KOPT-K1 (cell line): ENCODE measurements around the gene NDUFV1.
"Not testable (repeated sequence)": the region's sequence is repeated elsewhere in the genome, so short reads cannot be mapped to it uniquely, and the experiment has no call there.

Experiments
- H3K27ac ChIP-seq: fragments of 200-600 bp; sonication (generic); 2 replicates; pipeline ENCODE4 v1.5.1; 2016; ENCODE audit warnings: antibody characterized with exemption, mild to moderate bottlenecking, low read depth, low read length; ENCODE audit not compliant: poor library complexity, severe bottlenecking
- H3K36me3 ChIP-seq: fragments of 200-600 bp; sonication (generic); 2 replicates; pipeline ENCODE4 v1.5.1; 2017; ENCODE audit warnings: antibody characterized with exemption, mild to moderate bottlenecking, low read length, moderate library complexity; ENCODE audit not compliant: insufficient read depth
- H3K9me3 ChIP-seq: fragments of 200-600 bp; sonication (generic); 2 replicates; pipeline ENCODE4 v1.5.1; 2017; ENCODE audit warnings: antibody characterized with exemption, low read length, mild to moderate bottlenecking; ENCODE audit not compliant: insufficient read depth, poor library complexity, severe bottlenecking

The NDUFV1 gene

DNA sequence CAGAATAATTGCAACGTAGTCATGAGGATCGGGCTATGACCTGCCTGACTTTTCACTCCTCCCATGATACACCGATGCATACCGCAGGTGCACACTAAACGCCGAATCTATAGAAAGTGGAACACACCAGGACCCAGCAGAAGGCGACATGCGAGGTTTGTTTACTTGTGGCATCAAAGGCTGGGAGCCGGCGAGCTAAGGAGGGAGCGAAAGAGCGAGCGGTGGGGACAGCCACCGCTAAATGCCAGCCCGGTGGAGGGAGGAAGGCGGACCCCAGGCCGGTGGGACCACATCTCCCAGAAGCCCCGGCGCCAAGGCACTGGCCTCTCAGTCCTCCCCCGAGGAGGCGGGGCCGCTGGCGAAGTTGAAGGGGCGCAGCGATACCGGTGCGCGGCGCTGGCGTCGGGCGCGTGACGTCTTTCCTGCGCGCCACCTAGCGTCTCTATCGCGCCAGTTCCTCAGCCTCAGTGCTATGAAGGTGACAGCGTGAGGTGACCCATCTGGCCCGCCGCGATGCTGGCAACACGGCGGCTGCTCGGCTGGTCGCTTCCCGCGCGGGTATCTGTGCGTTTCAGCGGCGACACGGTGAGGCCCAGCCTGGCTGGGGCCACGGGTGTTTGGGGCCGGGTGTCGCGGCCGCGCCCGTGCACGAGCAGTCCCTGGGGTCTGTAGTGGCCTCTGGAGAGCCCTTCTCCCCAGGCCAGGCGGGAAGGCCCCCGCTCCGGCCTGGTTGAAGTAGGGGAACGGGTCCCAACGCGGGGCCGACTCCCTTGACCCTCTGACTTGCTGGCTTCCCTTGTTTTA, at the start of gene NDUFV1:
Gene NDUFV1 (plus strand): TSS at position 445 of the 804 bp plus-strand sequence. CDS start 69 bp downstream, at position 514.
- Histone ChIP-seq H3K27ac (peak within 1 kb of the TSS; percentile 71), H3K36me3 (peaks cover 36% of the 10 kb centered on the region), H3K9me3 (no peaks in the 10 kb centered on the region)

DNA sequence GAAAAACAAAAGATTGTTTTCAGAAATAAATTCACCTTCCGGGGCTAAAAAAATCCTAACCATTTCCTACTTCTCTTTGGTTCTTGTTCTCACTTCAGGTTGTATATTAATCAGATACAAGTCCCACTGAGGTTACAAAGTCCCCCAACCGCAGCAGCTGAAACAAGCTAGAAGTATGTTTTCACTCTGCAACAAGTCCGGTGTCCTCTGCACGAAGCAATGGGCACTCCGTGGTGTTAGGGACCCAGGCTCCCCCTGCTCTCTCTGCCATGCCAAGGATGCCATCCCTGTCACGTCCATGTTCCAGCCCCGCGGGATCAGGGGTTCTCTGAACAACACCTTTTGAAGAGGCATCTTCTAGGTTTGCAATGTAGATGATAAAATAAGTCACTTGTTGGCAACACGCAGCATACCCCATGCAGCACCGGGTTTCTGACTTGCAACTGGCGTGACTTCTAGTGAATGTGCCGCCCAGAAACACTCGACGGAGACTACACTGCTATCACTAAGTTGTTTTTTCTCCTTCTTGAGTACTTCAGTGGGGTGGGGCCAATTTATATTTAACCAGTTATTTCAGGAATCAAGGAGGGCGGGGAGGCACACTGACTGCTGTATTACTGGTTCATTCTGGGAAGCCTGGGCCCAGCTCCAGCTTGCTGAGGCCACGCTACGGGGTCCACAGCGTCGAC, 48.5 kb upstream of the NDUFV1 start:
- no peaks in the 10 kb centered on the region for H3K9me3 ChIP-seq
- H3K27ac ChIP-seq, result no peak overlapping the region
- no peaks in the 10 kb centered on the region for H3K36me3 ChIP-seq

DNA sequence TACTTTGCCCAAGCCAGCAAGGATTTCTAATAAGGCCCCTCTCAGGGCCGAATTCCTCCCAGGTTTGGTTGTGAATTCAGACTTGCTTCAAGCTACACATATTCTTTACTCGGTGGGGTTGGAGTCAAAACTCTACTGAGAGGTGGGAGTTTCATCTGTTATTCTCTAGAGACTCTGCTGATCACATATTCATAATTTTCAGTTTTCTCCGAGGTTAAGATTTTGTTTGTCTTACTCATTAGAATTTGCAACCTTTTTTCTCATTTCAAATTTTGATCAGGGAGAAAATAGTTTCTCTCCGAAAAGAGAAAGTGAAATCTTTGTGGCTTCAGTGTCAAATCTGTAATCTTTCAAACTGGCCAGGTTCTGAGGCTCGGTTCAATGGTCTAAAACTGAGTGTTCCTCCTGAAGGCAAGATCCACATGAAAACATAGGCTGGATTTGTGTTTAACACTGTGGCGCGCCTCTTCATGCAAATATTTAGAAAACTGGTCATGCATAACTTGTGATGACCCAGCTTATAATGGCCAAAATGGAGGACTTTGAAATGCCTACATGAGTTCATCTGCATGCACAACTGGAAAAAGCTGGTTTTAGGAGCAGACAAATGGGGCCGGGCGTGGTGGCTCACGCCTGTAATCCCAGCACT, 44.6 kb upstream of the NDUFV1 start:
- no peaks in the 10 kb centered on the region for H3K9me3 ChIP-seq
- no peak overlapping the region for H3K27ac ChIP-seq
- no peaks in the 10 kb centered on the region for H3K36me3 ChIP-seq

- Histone ChIP-seq H3K9me3 (no peaks in the 10 kb centered on the region), H3K27ac (no peak overlapping the region), H3K36me3 (no peaks in the 10 kb centered on the region)
Observed at GRCh38 chr11:67562963-67563704, 43.6 kb upstream of the NDUFV1 start.

- H3K27ac ChIP-seq, H3K36me3 ChIP-seq, H3K9me3 ChIP-seq: not testable (repeated sequence)
Observed at GRCh38 chr11:67563705-67564114, 43.0 kb upstream of the NDUFV1 start.

DNA sequence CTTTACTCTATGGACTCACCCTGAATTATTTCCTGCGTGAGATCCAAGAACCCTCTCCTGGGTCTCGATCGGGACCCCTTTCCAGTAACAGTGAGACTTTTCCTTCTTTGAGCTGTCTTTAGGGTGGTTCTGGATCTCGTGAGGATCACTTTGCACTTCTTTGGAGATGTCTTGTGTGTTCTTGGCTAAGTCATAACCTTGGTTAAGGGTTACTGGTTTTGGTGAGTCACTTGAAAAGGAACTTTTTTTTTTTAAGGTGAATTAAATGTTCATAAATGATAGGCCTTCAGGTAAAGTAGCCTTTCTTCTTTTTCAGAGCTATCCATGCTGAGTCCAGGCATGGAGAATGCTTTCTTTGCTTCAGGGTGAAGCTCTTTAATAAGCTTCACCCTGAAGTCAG, 42.5 kb upstream of the NDUFV1 start:
- H3K9me3 ChIP-seq, result no peaks in the 10 kb centered on the region
- no peaks in the 10 kb centered on the region for H3K36me3 ChIP-seq
- H3K27ac ChIP-seq, result no peak overlapping the region

- no peak overlapping the region for H3K27ac ChIP-seq
- no peaks in the 10 kb centered on the region for H3K36me3 ChIP-seq
- H3K9me3 ChIP-seq, result no peaks in the 10 kb centered on the region
Observed at GRCh38 chr11:67571443-67571842, 35.3 kb upstream of the NDUFV1 start.

GRCh38 chr11:67572305-67572704, 34.4 kb upstream of the NDUFV1 start:
- Histone ChIP-seq H3K9me3 (no peaks in the 10 kb centered on the region), H3K27ac (no peak overlapping the region), H3K36me3 (no peaks in the 10 kb centered on the region)

GRCh38 chr11:67572747-67573419, 33.9 kb upstream of the NDUFV1 start:
- no peaks in the 10 kb centered on the region for H3K36me3 ChIP-seq
- no peak overlapping the region for H3K27ac ChIP-seq
- H3K9me3 ChIP-seq, result no peaks in the 10 kb centered on the region

DNA sequence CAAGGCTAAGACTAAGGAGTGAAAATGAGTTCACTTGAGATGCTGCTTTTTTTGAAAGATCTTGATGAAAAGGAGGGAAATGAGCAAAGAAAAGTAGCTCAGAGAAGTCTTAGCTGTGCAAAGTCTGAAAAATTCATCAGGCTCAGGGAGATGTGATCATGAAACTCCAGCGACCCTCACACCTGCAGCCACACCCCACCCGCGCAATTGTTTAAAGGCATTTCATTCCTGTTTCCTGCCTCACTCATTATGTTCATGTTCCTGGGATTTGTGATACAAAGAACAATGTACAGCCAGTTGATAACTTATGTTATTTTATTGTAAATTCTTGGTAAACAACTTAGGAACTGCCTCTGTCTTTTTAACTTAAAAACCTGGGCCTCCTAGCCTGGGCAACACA, 31.8 kb upstream of the NDUFV1 start:
- Histone ChIP-seq H3K9me3 (no peaks in the 10 kb centered on the region), H3K36me3 (no peaks in the 10 kb centered on the region), H3K27ac (no peak overlapping the region)

DNA sequence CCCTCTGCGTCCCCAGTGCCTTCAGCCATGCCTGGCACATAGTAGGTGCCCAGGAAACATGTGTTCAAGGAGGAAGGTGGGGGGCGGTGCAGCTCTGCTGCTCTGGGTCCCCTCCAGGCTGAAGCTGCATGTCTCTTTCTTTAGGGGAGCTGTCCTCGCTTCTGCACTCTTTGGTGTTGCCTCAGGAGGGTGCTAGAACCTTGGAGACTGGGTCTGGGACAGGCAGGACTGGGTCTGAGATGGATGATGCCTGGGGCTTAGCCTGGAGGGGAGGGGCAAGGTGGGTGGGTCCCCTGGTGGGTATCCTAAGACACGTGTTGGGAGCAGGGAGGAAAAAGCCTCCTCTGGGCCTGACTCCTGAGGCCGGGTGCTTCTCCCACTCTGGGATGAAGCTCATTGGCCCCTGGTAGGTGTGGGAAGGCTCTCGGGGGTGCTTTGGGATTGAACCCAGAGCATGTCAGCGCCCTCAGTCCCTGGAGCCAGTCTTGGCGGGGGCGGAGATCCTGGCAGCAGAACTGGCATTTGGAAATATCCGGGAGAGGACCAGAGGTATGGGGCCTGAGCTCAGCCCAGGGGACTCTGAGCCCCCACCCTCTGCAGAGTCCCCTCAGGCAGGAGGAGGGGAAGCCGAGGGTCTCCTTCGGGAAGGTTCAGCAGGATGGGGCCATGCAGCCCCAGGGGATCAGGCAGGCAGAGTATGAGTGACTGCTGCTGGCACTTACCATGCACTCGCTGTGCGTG, 29.8 kb upstream of the NDUFV1 start:
- H3K27ac ChIP-seq, result no peak overlapping the region
- no peaks in the 10 kb centered on the region for H3K9me3 ChIP-seq
- H3K36me3 ChIP-seq, result no peaks in the 10 kb centered on the region

DNA sequence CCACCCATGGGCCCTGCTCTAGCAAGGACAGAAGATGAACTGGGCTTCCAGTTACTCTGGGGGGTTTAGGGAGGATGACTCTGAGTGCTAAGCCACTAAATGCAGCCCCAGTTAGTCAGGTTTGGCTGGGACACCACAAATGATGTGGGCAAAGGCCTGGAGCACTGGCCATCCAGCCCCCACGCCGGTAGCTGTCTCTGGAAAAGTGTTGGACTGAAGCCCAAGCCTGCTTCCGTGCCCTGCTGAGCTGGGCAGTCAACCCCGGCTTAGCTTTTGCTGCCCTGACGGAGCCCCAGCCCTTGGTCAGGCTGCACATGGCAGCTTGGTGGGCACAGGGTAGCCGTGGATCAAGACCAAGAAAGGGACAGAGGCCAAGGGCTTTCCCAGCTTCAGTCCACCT, 28.8 kb upstream of the NDUFV1 start:
- H3K9me3 ChIP-seq, result no peaks in the 10 kb centered on the region
- H3K36me3 ChIP-seq, result no peaks in the 10 kb centered on the region
- H3K27ac ChIP-seq, result no peak overlapping the region

DNA sequence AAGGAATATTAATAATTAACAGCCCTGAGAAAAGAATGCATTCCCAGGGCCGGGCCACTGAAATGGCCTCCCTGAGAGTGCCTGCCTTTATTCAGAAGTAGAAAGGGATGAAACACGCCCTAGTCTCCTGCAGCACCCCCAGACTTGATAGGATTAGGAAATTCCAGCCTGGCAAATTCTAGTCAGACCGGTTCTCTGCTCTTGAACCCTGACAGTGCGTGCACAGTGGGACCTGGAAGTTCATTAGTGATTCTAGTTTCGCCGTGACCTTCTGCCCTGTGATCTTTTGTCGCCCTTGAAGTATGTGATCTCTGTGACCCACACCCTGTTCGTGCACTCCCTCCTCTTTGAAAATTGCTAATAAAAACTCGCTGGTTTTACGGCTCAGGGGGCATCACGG, 25.3 kb upstream of the NDUFV1 start:
- H3K9me3 ChIP-seq, result no peaks in the 10 kb centered on the region
- no peak overlapping the region for H3K27ac ChIP-seq
- peaks cover 19% of the 10 kb centered on the region; the same call in 1 of the 2 replicates for H3K36me3 ChIP-seq

DNA sequence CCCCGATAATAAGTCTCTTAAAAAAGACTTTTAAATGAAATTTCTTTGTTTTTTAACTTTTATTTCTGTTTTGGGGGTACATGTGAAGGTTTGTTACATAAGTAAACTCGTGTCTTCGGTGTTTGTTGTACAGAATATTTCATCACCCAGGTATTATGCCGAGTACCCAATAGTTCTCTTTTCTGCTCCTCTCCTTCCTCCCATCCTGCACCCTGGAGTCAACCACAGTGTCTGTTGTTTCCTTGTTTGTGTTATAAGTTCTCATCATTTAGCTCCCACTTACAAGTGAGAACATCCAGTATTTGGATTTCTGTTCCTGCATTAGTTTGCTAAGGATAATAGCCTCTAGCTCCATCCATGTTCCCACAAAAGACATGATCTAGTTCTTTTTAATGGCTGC, 24.7 kb upstream of the NDUFV1 start:
- H3K27ac ChIP-seq, result no peak overlapping the region
- peaks cover 25% of the 10 kb centered on the region; the same call in 1 of the 2 replicates for H3K36me3 ChIP-seq
- no peaks in the 10 kb centered on the region for H3K9me3 ChIP-seq
